Measurements from ENCODE around the gene ZG16. TPM values are rescaled to one million over a fixed set of nuclear protein-coding genes. Genes with fewer than 3 reads are reported as not detected.

ZG16 gene
- total RNA-seq, 1 donor from 2014 or later, result not detected

GRCh38 chr16:29805232-29806098 lies 27.4 kb downstream of the ZG16 start:
- intact Hi-C loops (cut with DNase I), result no loop called here
- ATAC-seq, result peak; percentile 92
- peak; percentile 99 for DNase-seq (ENCODE audit: low spot score)

- ATAC-seq, result no peak
- intact Hi-C loops (cut with DNase I), result no loop called here
- DNase-seq (ENCODE audit: low spot score), result no peak
These were observed 28.1 kb downstream of the ZG16 start, which contains the start of gene MAZ for GRCh38 chr16:29806099-29806579. Gene MAZ (plus strand): TSS chr16:29806529. CDS start chr16:29806702, 173 bp downstream.

GRCh38 chr16:29806641-29807425 lies 28.8 kb downstream of the ZG16 start:
- ATAC-seq, result no peak
- intact Hi-C loops (cut with DNase I), result no loop called here

GRCh38 chr16:29807426-29808218 lies 29.6 kb downstream of the ZG16 start:
- peak; percentile 43 for ATAC-seq
- intact Hi-C loops (cut with DNase I), result no loop called here
- peak; percentile 93 for DNase-seq (ENCODE audit: low spot score)

More at GRCh38 chr16:29806641-29807425, 28.8 kb downstream of the ZG16 start:
- DNase-seq (ENCODE audit: low spot score), result peak; percentile 81

- intact Hi-C loops (cut with DNase I), result no loop called here
- peak; percentile 73 for DNase-seq (ENCODE audit: low spot score)
These were observed 30.3 kb downstream of the ZG16 start for GRCh38 chr16:29808219-29808900.

GRCh38 chr16:29809031-29809747 lies 31.1 kb downstream of the ZG16 start:
- ATAC-seq, result no peak
- DNase-seq (ENCODE audit: low spot score), result peak; percentile 69
- intact Hi-C loops (cut with DNase I), result no loop called here

More at GRCh38 chr16:29808219-29808900, 30.3 kb downstream of the ZG16 start:
- ATAC-seq, result no peak

GRCh38 chr16:29809850-29810698 lies 32.0 kb downstream of the ZG16 start:
- intact Hi-C loops (cut with DNase I), result no loop called here
- no peak for ATAC-seq
- no peak for DNase-seq (ENCODE audit: low spot score)

- no peak for DNase-seq (ENCODE audit: low spot score)
- ATAC-seq, result no peak
- intact Hi-C loops (cut with DNase I), result no loop called here
These were observed 32.7 kb downstream of the ZG16 start for GRCh38 chr16:29810699-29811169.

- intact Hi-C loops (cut with DNase I), result no loop called here
- DNase-seq (ENCODE audit: low spot score) (peak; percentile 95), ATAC-seq (peak; percentile 75)
These were observed 33.3 kb downstream of the ZG16 start for GRCh38 chr16:29811170-29811895.

GRCh38 chr16:29811896-29812665 lies 34.0 kb downstream of the ZG16 start, which contains the start of gene PRRT2:
Gene PRRT2 (plus strand): TSS chr16:29812193. CDS start chr16:29813055, 862 bp downstream.
- intact Hi-C loops (cut with DNase I), result no loop called here
- DNase-seq (ENCODE audit: low spot score) (peak; percentile 89), ATAC-seq (peak; percentile 25)

GRCh38 chr16:29812754-29813643 lies 34.9 kb downstream of the ZG16 start:
- ATAC-seq, result no peak
- DNase-seq (ENCODE audit: low spot score), result no peak
- intact Hi-C loops (cut with DNase I), result no loop called here

GRCh38 chr16:29813644-29814562 lies 35.8 kb downstream of the ZG16 start:
- DNase-seq (ENCODE audit: low spot score) (no peak), ATAC-seq (no peak)
- intact Hi-C loops (cut with DNase I), result no loop called here

- DNase-seq (ENCODE audit: low spot score), result no peak
- ATAC-seq, result no peak
- intact Hi-C loops (cut with DNase I), result no loop called here
These were observed 36.5 kb downstream of the ZG16 start for GRCh38 chr16:29814592-29814991.

Data from sciatic nerve (tissue), 2 donors.